NT2/D1 (cell line): ENCODE results near the gene TNFRSF21.

Source experiments
- SUZ12 ChIP-seq: IDR thresholded peaks from 2 replicates; pipeline ENCODE4 v1.6.1; 2011; ENCODE audit not compliant: insufficient read length, insufficient read depth; ENCODE audit errors: extremely low read depth
- YY1 ChIP-seq: IDR thresholded peaks from 2 replicates; pipeline ENCODE4 v1.6.1; 2011; ENCODE audit not compliant: insufficient read length, insufficient read depth
- ZNF274 ChIP-seq: IDR thresholded peaks from 2 replicates; pipeline ENCODE4 v1.6.1; 2011; ENCODE audit warnings: mild to moderate bottlenecking, low read depth, low read length

DNA sequence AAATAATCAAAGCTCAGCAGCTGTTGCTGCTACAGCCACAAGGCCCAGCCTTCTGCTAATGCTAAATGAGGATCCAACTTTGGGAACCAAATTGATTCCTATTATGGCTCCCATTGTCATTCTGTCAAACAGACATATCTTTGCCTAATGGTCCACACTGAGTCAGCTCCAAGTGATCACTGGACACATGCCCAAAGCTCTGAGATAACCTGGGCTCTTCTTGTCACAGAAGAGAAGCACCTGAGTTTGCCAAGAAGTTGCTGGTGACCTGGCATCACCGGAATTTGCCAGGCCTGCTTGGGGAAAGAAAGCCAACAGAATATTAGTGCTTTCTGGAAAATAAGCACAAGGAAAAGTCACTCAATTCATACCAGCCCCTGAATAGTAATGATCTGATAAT is 5.8 kb downstream of the TNFRSF21 start:
- TF ChIP-seq YY1 (no peak), ZNF274 (no peak), SUZ12 (no peak)
